ENCODE measurements around the gene GRIA3. TPM values are rescaled to one million over a fixed set of nuclear protein-coding genes. Genes with fewer than 3 reads are reported as not detected.

Gene GRIA3
- total RNA-seq, 1 experiment from 2014 or later = 1.4 TPM

- Histone ChIP-seq H3T11ph (ENCODE audit: low read length) (no peak overlapping the region), H2BK20ac (ENCODE audit: low read depth, low read length, poor library complexity, severe bottlenecking) (no peak overlapping the region), H3K9me3 (ENCODE audit: control insufficient read depth, low read depth, low read length) (peaks cover 18% of the 10 kb centered on the region), H3K14ac (ENCODE audit: insufficient read depth, low read length) (no peak overlapping the region), H2BK120ac (ENCODE audit: low read depth, low read length, poor library complexity, severe bottlenecking) (no peak overlapping the region), H3K79me2 (ENCODE audit: insufficient read depth, low read length) (no peaks in the 10 kb centered on the region), H3K27ac (ENCODE audit: insufficient read length, low read depth, low read length) (no peak overlapping the region), H4K8ac (replicated peaks; ENCODE audit: insufficient read length, low read depth, low read length) (no peak overlapping the region), H3K79me1 (ENCODE audit: insufficient read depth, low read depth, low read length, poor library complexity, severe bottlenecking) (no peaks in the 10 kb centered on the region), H2BK12ac (ENCODE audit: insufficient read length, low read depth, low read length) (no peak overlapping the region), H3K4me2 (ENCODE audit: insufficient read depth, insufficient read length, low read length) (no peak overlapping the region), H2AK5ac (ENCODE audit: insufficient read length, low read length) (no peak overlapping the region), H3K18ac (ENCODE audit: insufficient read length, low read depth, low read length) (no peak overlapping the region), H2BK15ac (ENCODE audit: low read depth, low read length) (no peak overlapping the region), H3K4ac (ENCODE audit: low read depth, low read length) (no peak overlapping the region), H3K27me3 (ENCODE audit: insufficient read depth, low read length) (no peaks in the 10 kb centered on the region), H4K20me1 (ENCODE audit: control insufficient read depth, insufficient read depth, insufficient read length) (no peaks in the 10 kb centered on the region), H3K56ac (ENCODE audit: insufficient read length, low read depth, low read length) (no peak overlapping the region), H2BK5ac (ENCODE audit: insufficient read length, low read length) (no peak overlapping the region), H3K4me1 (ENCODE audit: insufficient read depth, low read length) (no peaks in the 10 kb centered on the region), H4K91ac (ENCODE audit: insufficient read length, low read depth, low read length) (no peak overlapping the region), H4K5ac (ENCODE audit: insufficient read length, low read depth, low read length) (no peak overlapping the region), H3K23me2 (ENCODE audit: insufficient read length, low read depth, low read length, poor library complexity, severe bottlenecking) (no peaks in the 10 kb centered on the region), H3K23ac (ENCODE audit: insufficient read length, low read depth, low read length) (no peak overlapping the region), H3K9ac (ENCODE audit: extremely low read depth, insufficient read length, low read length) (no peak overlapping the region), H2AFZ (ENCODE audit: low read length) (no peak overlapping the region)
- no peak for TF ChIP-seq CTCF (conservative IDR thresholded peaks at IDR 0.05)
- Mint-ChIP-seq H3K4me1 (peaks cover 0 to 1% of the 10 kb centered on the region in 2 experiments; a peak in 1 of 4 replicates), H3K27ac (no peak overlapping the region), H3K9me3 (peaks cover 3 to 48% of the 10 kb centered on the region in 2 experiments; a peak in 3 of 5 replicates), H3K36me3 (ENCODE audit: insufficient read depth in 1 of 3, low read depth in 3 of 3) (no peaks in the 10 kb centered on the region), H3K27me3 (ENCODE audit: low read depth) (no peaks in the 10 kb centered on the region; the same call in 1 of the 2 replicates), H3K4me3 (no peak overlapping the region)
- WGBS (ENCODE audit: extremely low coverage, insufficient read length, low lambda C conversion rate) = no CpG with 5 or more reads among the region's 4 CpGs
- no peak for DNase-seq
Measured at GRCh38 chrX:123449335-123449734, 265.3 kb downstream of the GRIA3 start.

All from H9 (cell line).